Fibroblast of the aortic adventitia (primary cell): ENCODE data around the gene CCDC141. TPM values are rescaled to one million over a fixed set of nuclear protein-coding genes. Genes with fewer than 3 reads are reported as not detected.
A peak's percentile ranks its signal among the peaks of the same experiment; 100 is the strongest.

Experiments used
- DNase-seq: peaks from one replicate; pipeline ENCODE4 v3.0.0-alpha.2; 2010; ENCODE audit warnings: low read depth
- H3K4me3 ChIP-seq: 2 replicates; pipeline ENCODE4 v1.5.1; 2011; ENCODE audit warnings: low read depth, mild to moderate bottlenecking, control low read depth, low read length, moderate library complexity
- CTCF ChIP-seq: IDR thresholded peaks from 2 replicates; pipeline ENCODE4 v1.5.1; 2011; ENCODE audit warnings: mild to moderate bottlenecking, low read length, control low read depth, inconsistent platforms; ENCODE audit not compliant: insufficient read depth
- total RNA-seq: library from RNA; depleted of rRNA; stranded (reverse); fragments of >200 nt; gene quantifications from 2 replicates; pipeline ENCODE4 v1.2.3, GENCODE V29; 2012; ENCODE audit warnings: low replicate concordance

The CCDC141 gene
- total RNA-seq, 1 donor: 2.7 TPM

- no peak overlapping the region for H3K4me3 ChIP-seq
- DNase-seq: peak; percentile 27
- no peak for TF ChIP-seq CTCF
Measured at GRCh38 chr2:178819147-178819875, 230.6 kb downstream of the CCDC141 start.

DNA sequence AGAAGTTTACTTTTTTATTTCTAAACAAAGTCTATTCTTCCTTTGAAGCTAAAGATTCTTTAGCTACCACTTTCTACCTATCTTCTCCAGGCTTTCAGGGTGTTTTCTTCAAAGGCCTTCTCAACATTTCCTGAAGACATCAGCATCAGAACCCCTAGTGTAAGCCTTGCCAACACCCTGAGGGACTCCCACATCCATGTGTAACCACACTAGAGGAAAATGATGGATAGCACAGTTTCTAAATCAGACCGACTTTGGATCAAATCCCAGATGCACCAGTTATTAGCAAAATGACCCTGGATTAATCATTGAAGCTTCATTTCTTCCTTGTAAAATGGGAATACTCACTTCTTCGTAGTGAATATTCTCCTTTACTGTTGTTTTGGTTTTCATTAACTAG is 238.0 kb downstream of the CCDC141 start:
- TF ChIP-seq CTCF: no peak
- H3K4me3 ChIP-seq: no peak overlapping the region

DNA sequence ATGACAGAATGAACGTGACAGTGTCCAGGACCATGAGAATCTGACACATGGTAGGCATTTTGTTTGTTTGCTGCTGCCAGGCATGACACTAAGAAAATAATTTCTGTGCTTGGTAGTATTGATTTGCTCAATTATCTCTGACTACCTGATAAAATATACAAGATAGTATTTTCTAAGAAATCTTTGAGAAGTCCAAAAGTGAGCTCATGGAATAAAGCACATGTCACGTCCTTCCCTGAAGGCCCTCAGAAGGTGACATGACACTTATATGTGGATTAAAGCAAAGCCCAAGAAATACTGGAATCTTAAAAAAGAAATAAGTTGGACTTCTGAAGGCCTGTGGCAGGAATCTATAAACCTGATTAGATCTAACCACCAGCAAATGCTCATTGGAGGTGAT is 238.9 kb downstream of the CCDC141 start:
- no peak overlapping the region for H3K4me3 ChIP-seq
- DNase-seq: no peak
- TF ChIP-seq CTCF: no peak

More for the DNA sequence above, 238.0 kb downstream of the CCDC141 start:
- peak; percentile 39 for DNase-seq

DNA sequence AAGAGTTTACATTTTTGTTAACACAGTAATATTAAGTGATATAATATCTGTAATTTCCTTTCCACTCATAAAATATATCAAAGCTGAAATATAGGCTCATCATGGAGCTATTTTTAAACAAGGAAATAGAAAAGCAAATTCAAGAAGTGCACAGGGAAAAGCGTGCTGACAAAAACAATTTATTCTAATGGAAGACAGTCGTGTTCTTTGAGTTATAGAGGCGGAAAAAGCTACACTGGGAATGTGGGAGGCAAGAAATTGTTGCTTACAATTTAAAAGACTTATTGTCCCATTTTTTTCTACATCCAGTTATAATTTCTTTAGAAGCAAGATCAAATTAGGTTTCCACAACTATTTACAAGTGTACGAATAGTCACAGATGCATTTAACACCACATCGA is 239.5 kb downstream of the CCDC141 start:
- no peak for DNase-seq
- H3K4me3 ChIP-seq: no peak overlapping the region
- TF ChIP-seq CTCF: no peak

- H3K4me3 ChIP-seq: no peak within 1 kb of the TSS
- DNase-seq: no peak
- no peak for TF ChIP-seq CTCF
Measured at GRCh38 chr2:178807227-178808008, 242.5 kb downstream of the CCDC141 start, which contains the start of gene TTN. TTN (minus strand) TSS chr2:178807423; CDS start chr2:178804642, 2,781 bp downstream.

GRCh38 chr2:178806543-178806942 is 243.4 kb downstream of the CCDC141 start:
- no peak for DNase-seq

More at GRCh38 chr2:178806543-178806942, 243.4 kb downstream of the CCDC141 start:
- H3K4me3 ChIP-seq: no peak overlapping the region
- TF ChIP-seq CTCF: no peak
